Glutamatergic neuron (in vitro differentiated cells): ENCODE results near the gene ST8SIA4. TPM values are rescaled to one million over a fixed set of nuclear protein-coding genes. Genes with fewer than 3 reads are reported as not detected.

Experiments
- DNase-seq: peaks from one replicate; pipeline ENCODE4 v3.0.0; 2022
- H3K27ac Mint-ChIP-seq: one replicate; pipeline ENCODE4 v1.8.0; 2020; ENCODE audit warnings: mild to moderate bottlenecking, mixed read lengths, inconsistent platforms; ENCODE audit not compliant: unreplicated experiment
- H3K27me3 Mint-ChIP-seq: one replicate; pipeline ENCODE4 v1.8.0; 2020; ENCODE audit warnings: mild to moderate bottlenecking, moderate library complexity, mixed read lengths, inconsistent platforms; ENCODE audit not compliant: unreplicated experiment
- H3K36me3 Mint-ChIP-seq: one replicate; pipeline ENCODE4 v1.8.0; 2020; ENCODE audit warnings: mild to moderate bottlenecking, mixed read lengths, inconsistent platforms; ENCODE audit not compliant: unreplicated experiment
- H3K4me1 Mint-ChIP-seq: one replicate; pipeline ENCODE4 v1.8.0; 2020; ENCODE audit warnings: mild to moderate bottlenecking, low read depth, mixed read lengths, inconsistent platforms; ENCODE audit not compliant: unreplicated experiment
- H3K4me3 Mint-ChIP-seq: one replicate; pipeline ENCODE4 v1.8.0; 2020; ENCODE audit warnings: mild to moderate bottlenecking, mixed read lengths, inconsistent platforms; ENCODE audit not compliant: unreplicated experiment
- H3K9me3 Mint-ChIP-seq: one replicate; pipeline ENCODE4 v1.8.0; 2020; ENCODE audit warnings: mild to moderate bottlenecking, moderate library complexity, mixed read lengths, inconsistent platforms; ENCODE audit not compliant: unreplicated experiment
- total RNA-seq: library from RNA; stranded (reverse); fragmentation: NEBNext Ultra II Directional; extraction: Animal tissue kit (Norgen Biotek cat#: 25700); gene quantifications from one replicate; pipeline ENCODE4 v1.2.1, GENCODE V29; 2021; ENCODE audit not compliant: unreplicated experiment
- TF ChIP-seq, protein P1 (sequence below): fragments of 200-600 bp; sonication (generic); IDR thresholded peaks from one replicate; pipeline ENCODE4 v1.5.0; 2021; ENCODE audit not compliant: partially characterized antibody, unreplicated experiment

Gene ST8SIA4
- total RNA-seq, 1 donor from 2014 or later = 12.6 TPM

DNA sequence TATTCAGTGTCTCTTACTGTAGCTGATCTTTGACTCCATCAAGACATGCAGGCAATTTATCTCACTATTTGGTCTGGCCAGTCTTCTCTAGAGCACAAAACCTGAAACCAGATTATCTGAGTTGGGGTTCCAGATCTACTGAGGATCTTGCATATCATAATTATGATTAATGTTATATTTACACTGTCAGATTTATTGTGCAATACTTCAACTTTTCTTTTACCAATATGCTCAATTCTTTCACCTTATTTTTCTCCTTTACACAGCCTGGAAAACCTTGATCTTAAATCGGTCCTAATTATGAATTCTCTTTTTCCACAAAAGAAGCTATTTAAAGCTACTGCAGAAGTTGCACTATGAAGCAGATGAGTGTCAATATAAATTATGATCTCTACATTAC, 140.1 kb downstream of the ST8SIA4 start:
- TF ChIP-seq, protein P1, sequence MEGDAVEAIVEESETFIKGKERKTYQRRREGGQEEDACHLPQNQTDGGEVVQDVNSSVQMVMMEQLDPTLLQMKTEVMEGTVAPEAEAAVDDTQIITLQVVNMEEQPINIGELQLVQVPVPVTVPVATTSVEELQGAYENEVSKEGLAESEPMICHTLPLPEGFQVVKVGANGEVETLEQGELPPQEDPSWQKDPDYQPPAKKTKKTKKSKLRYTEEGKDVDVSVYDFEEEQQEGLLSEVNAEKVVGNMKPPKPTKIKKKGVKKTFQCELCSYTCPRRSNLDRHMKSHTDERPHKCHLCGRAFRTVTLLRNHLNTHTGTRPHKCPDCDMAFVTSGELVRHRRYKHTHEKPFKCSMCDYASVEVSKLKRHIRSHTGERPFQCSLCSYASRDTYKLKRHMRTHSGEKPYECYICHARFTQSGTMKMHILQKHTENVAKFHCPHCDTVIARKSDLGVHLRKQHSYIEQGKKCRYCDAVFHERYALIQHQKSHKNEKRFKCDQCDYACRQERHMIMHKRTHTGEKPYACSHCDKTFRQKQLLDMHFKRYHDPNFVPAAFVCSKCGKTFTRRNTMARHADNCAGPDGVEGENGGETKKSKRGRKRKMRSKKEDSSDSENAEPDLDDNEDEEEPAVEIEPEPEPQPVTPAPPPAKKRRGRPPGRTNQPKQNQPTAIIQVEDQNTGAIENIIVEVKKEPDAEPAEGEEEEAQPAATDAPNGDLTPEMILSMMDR = no peak
- Mint-ChIP-seq H3K27me3 (no peaks in the 10 kb centered on the region), H3K4me1 (peaks cover 9% of the 10 kb centered on the region), H3K9me3 (peaks cover 4% of the 10 kb centered on the region), H3K4me3 (no peak overlapping the region), H3K27ac (no peak overlapping the region), H3K36me3 (no peaks in the 10 kb centered on the region)
- DNase-seq = no peak

DNA sequence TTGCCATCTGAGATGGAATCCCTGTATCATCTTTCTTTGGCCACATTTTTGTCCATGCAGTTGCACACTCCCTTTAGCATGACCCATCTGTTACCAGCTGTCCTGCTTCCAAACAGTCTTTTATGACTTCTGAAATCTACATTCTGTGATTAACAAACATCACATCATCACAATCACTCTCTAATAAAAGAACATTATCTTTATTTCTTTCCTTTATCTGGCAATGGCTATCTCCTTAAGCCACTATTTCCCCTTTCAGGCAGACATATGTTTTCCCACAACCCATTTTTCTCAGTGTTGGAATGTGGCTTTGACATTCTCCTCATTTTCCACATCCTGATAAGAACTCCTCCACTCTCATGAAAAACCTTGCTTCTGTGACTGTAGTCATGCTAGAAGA, 141.0 kb downstream of the ST8SIA4 start:
- TF ChIP-seq, protein P1 = no peak
- Mint-ChIP-seq H3K9me3 (peaks cover 4% of the 10 kb centered on the region), H3K4me1 (peaks cover 14% of the 10 kb centered on the region), H3K27ac (peak overlapping the region; percentile 28), H3K4me3 (no peak overlapping the region), H3K36me3 (no peaks in the 10 kb centered on the region), H3K27me3 (no peaks in the 10 kb centered on the region)
- no peak for DNase-seq

DNA sequence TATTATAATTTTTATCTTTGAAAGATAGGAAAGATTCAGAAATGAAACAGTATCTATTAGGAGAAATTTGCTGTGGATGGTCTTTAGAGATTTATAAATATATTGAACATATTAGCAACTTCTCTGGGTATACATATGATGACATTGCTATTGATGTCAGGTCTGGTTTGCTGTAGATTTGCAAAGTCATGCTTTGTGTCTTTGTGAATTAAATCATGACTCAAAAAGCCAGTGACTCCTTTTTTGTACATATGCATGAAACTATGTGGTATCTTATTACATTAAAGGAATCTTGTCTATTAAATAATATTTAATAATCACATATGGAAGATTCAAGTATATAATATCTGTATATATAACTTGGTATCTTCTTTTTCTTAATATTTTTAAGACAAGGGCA, 141.9 kb downstream of the ST8SIA4 start:
- H3K4me1 Mint-ChIP-seq = peaks cover 14% of the 10 kb centered on the region
- no peak overlapping the region for H3K4me3 Mint-ChIP-seq
- no peaks in the 10 kb centered on the region for H3K27me3 Mint-ChIP-seq
- TF ChIP-seq, protein P1 = no peak
- no peak for DNase-seq
- no peak overlapping the region for H3K27ac Mint-ChIP-seq
- H3K36me3 Mint-ChIP-seq = no peaks in the 10 kb centered on the region
- peaks cover 4% of the 10 kb centered on the region for H3K9me3 Mint-ChIP-seq

DNA sequence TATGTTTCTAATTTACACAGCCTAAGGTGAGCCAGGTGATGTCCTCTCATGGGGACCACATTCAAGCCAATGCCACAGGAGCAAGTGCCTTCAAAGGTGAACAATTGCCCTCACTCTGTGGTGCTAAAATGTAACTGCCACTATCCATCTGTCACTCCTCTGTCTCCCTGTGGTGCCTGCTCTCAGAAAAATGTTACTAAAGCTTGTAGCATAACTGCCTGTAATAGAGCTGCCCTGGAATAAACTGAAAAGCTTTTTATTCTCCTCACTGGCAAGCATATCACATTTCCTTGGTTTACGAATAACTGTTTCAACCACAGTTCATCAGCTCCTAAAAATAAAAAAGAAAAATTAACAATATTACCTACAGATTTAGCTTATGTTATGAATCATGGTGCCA, 142.4 kb downstream of the ST8SIA4 start:
- no peak overlapping the region for H3K4me3 Mint-ChIP-seq
- peaks cover 14% of the 10 kb centered on the region for H3K4me1 Mint-ChIP-seq
- no peaks in the 10 kb centered on the region for H3K27me3 Mint-ChIP-seq
- H3K9me3 Mint-ChIP-seq = peaks cover 4% of the 10 kb centered on the region
- H3K36me3 Mint-ChIP-seq = no peaks in the 10 kb centered on the region
- no peak for DNase-seq
- TF ChIP-seq, protein P1 = no peak
- H3K27ac Mint-ChIP-seq = peak overlapping the region; percentile 75

DNA sequence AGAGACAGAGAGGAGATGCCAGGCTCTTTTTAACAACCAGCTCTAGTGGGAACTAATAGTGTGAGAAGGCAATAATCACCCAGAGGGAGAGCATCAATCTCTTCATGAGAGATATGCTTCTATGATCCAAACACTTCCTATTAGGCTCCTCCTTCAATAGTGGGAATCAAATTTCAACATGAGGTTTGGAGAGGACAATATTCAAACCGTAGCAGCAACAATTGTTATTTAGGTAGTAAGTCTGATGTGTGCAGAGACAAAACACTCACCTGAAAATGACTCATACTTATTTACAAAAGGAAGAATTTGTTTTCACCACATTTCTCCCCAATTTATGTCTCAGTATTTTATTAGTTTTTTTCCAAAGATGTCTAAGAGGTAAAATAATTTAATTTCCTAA, 144.3 kb downstream of the ST8SIA4 start:
- Mint-ChIP-seq H3K4me3 (no peak overlapping the region), H3K36me3 (no peaks in the 10 kb centered on the region), H3K27me3 (no peaks in the 10 kb centered on the region), H3K9me3 (peaks cover 4% of the 10 kb centered on the region), H3K27ac (no peak overlapping the region), H3K4me1 (peaks cover 14% of the 10 kb centered on the region)
- TF ChIP-seq, protein P1 = no peak
- DNase-seq = no peak
